Measurements from ENCODE around the gene SCARB1. TPM values are rescaled to one million over a fixed set of nuclear protein-coding genes. Genes with fewer than 3 reads are reported as not detected.
A peak's percentile ranks its signal among the peaks of the same experiment; 100 is the strongest.

The SCARB1 gene
- polyA plus RNA-seq, 1 experiment = 10.3 TPM

GRCh38 chr12:124830306-124830705 is 33.4 kb downstream of the SCARB1 start:
- Histone ChIP-seq H3K9me3 (ENCODE audit: control insufficient read depth, insufficient read depth, low read length) (peaks cover 10% of the 10 kb centered on the region), H3K4me3 (ENCODE audit: low read depth, low read length) (no peak overlapping the region), H3K27me3 (ENCODE audit: control insufficient read depth, insufficient read depth, low read length) (no peaks in the 10 kb centered on the region), H3K27ac (ENCODE audit: low read depth, low read length) (no peak overlapping the region)
- TF ChIP-seq CTCF (IDR thresholded peaks at IDR 0.05; ENCODE audit: low read depth, low read length) = no peak
- ChIA-PET POLR2A (no interaction called here), CTCF (no interaction called here)
- DNase-seq (ENCODE audit: low read depth, low spot score) = no peak

DNA sequence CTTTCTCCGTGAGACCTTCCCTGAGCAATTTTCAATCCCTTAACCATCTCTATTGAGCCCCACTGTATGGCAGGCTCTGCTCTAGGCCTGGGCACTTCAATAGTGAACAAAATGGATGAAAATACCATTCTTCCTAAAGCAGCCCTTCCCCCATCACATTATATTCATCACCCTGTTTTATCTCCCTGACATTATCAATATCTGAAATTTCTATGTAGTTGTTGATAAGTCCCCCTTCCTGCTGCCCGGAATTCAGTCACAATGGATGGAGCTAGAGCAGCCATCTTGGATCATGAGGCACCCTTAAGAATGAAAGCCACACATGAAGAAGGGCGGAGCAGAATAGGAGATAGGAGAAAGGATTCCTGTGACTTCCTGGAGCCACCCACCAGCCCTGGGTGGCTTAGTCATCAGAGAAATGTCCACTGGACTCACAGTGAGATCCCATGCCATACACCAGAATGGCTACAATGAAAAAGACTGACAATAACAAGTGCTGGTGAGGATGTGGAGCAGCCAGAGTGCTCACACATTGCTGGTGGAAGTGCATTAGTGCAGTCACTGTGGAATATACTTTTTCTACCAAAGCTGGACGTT is 33.9 kb downstream of the SCARB1 start:
- POLR2A ChIA-PET = no interaction called here

DNA sequence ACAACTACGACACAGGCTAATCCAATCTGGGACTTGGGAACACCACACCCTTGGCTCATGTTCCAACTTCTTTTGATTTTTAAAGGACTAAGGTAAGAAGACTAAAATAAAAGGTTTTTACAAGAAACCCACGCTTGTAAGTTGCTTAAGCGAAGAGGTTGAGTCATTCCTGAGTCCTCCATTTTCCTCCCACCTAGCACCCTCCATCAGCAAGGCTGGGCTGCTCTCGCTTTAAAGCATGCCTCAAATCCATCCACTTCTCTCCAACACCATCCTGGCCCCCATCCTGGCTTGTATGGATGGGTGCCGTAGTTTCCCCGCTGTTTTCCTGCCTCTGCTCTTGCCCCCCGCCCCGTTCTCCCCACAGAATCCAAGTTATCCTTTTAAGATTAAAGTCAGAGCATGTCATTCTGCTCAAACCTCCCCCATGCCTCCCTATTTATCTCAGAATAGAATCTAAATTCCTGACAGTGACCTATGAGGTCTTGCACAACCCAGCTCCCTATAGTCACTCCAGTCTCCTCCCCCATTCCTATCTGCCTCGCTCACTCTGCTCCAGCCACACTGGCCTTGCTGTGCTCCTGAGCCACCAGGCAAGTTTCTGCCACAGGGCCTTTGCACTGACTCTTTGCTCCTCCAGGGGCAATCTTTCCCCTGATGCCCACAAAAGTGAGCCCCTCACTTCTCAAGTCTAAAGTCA is 34.5 kb downstream of the SCARB1 start:
- Histone ChIP-seq H3K9me3 (ENCODE audit: control insufficient read depth, insufficient read depth, low read length) (peaks cover 10% of the 10 kb centered on the region), H3K27me3 (ENCODE audit: control insufficient read depth, insufficient read depth, low read length) (no peaks in the 10 kb centered on the region), H3K4me3 (ENCODE audit: low read depth, low read length) (no peak overlapping the region), H3K27ac (ENCODE audit: low read depth, low read length) (peak overlapping the region; percentile 39)
- no peak for TF ChIP-seq CTCF (IDR thresholded peaks at IDR 0.05; ENCODE audit: low read depth, low read length)
- DNase-seq (ENCODE audit: low read depth, low spot score) = peak; percentile 36
- POLR2A ChIA-PET = no interaction called here
- CTCF ChIA-PET = no interaction called here

More for the DNA sequence above, 33.9 kb downstream of the SCARB1 start:
- Histone ChIP-seq H3K27me3 (ENCODE audit: control insufficient read depth, insufficient read depth, low read length) (no peaks in the 10 kb centered on the region), H3K4me3 (ENCODE audit: low read depth, low read length) (no peak overlapping the region), H3K9me3 (ENCODE audit: control insufficient read depth, insufficient read depth, low read length) (peaks cover 10% of the 10 kb centered on the region), H3K27ac (ENCODE audit: low read depth, low read length) (no peak overlapping the region)
- DNase-seq (ENCODE audit: low read depth, low spot score) = no peak
- CTCF ChIA-PET = no interaction called here
- TF ChIP-seq CTCF (IDR thresholded peaks at IDR 0.05; ENCODE audit: low read depth, low read length) = no peak

GRCh38 chr12:124828264-124829007 is 35.2 kb downstream of the SCARB1 start:
- Histone ChIP-seq H3K27ac (ENCODE audit: low read depth, low read length) (no peak overlapping the region), H3K27me3 (ENCODE audit: control insufficient read depth, insufficient read depth, low read length) (no peaks in the 10 kb centered on the region), H3K4me3 (ENCODE audit: low read depth, low read length) (no peak overlapping the region), H3K9me3 (ENCODE audit: control insufficient read depth, insufficient read depth, low read length) (peaks cover 10% of the 10 kb centered on the region)
- CTCF ChIA-PET = no interaction called here
- no peak for TF ChIP-seq CTCF (IDR thresholded peaks at IDR 0.05; ENCODE audit: low read depth, low read length)
- no peak for DNase-seq (ENCODE audit: low read depth, low spot score)
- POLR2A ChIA-PET = no interaction called here

Data from AG04450 (cell line).